ENCODE measurements around the gene CDX1.

The CDX1 gene

DNA sequence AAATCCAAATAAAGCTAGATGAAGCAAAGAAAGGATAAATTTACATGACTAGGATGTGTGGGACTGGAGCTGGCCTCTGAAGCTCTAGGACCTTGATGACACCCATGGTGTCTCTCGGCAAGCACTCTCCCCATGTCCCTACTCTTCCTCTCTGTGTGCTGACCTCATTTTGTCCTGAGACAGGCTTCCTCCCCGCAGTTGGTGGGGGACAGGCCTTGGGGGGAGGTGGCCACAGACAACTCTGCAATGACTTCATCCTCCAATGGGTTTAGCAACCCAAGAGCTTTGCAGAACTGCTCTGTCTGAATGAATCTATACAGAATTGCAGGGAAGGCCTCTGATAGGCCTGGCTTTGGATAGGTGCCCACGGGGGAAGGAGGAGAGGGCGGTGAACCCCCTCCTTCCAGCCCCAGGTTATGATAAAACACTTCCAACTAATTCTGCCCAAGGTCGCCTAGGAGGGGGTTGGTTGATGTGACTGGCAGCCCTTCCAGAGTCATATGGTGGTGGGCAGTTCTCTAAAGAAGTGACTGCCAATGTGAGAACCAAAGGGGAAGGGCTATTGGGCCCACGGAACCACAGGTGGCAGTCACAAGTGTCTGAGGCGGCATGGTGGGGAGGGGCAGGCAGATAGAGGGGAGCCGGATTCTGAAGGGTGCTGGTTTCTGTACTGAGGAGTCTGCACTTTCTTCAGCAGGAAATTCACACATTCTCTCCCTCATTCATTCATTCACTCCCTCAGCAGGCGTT is 29.3 kb downstream of the CDX1 start:
- DNase-seq, result no peak
- intact Hi-C loops (cut with DNase I), result no loop called here

DNA sequence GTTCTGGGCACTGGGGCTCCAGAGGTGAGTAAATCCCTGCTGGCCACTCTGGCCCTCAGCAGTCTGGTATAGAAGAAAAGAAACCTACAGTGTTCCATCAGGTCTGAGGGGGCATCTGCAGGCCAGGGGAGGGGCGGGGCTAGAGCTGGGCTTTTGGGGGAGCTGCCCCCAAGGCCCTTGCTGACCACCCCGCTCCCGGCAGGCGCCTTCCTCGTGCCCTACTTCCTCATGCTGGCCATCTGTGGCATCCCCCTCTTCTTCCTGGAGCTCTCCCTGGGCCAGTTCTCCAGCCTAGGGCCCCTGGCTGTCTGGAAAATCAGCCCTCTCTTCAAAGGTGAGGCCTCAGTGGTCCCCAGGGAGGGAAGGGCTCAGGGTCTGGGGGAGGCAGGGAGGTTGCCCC is 29.9 kb downstream of the CDX1 start:
- intact Hi-C loops (cut with DNase I), result no loop called here
- DNase-seq, result no peak

DNA sequence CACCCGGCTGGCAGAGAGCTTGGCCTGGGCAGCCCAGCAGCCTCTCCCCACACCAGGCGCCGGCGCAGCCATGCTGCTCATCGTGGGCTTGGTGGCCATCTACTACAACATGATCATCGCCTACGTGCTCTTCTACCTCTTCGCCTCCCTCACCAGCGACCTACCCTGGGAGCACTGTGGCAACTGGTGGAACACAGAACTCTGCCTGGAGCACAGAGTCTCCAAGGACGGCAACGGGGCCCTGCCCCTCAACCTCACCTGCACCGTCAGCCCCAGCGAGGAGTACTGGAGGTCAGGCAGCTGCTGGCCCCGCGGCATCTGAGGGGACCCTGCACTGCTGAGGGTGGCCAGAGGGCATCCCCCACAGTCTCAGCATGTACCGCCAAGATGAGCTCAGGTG is 30.4 kb downstream of the CDX1 start:
- DNase-seq, result no peak
- intact Hi-C loops (cut with DNase I), result no loop called here

DNA sequence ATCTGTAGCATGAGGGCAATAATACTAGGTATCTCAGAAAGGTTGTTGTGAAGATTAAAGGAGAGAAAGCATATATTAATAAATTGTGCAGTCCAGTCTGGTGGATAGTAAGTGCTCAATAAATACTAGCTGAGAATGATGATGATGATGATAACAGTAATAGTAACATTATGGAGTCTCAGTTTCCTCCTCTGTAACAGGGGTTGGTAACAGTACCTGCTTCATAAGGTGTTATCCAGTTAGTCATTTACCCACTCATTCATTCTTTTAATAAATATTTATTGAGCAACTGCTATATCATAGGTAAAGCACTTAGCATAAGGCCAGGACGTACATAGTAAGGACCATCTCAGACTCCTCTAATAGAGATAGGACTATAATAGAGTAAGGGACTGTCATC is 30.9 kb downstream of the CDX1 start:
- DNase-seq, result no peak
- intact Hi-C loops (cut with DNase I), result no loop called here

DNA sequence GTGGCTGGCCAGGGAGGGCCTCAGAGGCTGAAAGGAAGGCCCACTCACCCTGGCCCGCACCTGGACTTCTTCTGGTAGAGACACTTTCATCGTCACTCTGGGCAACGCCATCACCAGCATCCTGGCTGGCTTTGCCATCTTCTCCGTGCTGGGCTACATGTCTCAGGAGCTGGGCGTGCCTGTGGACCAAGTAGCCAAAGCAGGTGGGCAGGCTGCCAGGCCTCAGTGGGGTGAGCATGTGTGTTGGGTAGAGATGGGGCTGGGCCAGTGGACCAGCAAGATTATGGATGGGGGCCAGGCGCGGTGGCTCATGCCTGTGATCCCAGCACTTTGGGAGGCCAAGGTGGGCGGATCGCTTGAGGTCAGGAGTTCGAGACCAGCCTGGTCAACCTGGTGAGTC is 35.9 kb downstream of the CDX1 start:
- intact Hi-C loops (cut with DNase I), result no loop called here

DNA sequence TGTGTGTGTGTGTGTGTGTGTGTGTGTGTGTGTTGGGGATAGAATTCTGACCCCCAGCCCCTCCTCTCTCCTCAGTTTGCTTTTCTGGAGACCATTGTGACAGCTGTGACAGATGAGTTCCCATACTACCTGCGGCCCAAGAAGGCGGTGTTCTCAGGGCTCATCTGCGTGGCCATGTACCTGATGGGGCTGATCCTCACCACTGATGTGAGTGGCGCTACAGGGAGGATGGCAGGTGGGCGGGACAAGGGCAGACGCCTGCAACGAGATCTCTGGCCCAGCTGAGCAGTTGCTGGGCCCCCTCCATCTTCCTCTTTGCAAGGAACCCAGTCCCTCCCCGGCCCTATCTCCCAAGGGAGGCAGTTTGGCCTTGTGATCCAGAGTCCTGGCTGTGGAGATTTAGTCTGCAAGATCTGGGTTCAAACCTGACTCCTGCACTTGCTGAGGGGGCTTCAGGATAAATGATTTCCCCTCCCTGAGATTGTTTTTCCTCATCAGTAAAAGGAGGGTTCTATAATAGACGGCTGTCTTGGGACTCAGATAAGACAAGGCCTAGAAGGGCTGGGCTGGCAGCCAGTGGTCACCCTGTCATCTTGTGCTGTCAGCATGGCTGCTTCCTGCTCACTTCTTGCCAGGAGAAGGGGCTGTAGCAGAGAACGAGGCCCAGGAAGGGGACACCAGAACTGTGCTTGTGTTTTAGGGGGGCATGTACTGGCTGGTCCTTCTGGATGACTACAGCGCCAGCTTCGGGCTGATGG is 37.4 kb downstream of the CDX1 start:
- DNase-seq, result peak in 1 of 10 donors; percentile 58
- intact Hi-C loops (cut with DNase I), result no loop called here

More for the DNA sequence above, 35.9 kb downstream of the CDX1 start:
- peak in 1 of 10 donors; percentile 86 for DNase-seq

DNA sequence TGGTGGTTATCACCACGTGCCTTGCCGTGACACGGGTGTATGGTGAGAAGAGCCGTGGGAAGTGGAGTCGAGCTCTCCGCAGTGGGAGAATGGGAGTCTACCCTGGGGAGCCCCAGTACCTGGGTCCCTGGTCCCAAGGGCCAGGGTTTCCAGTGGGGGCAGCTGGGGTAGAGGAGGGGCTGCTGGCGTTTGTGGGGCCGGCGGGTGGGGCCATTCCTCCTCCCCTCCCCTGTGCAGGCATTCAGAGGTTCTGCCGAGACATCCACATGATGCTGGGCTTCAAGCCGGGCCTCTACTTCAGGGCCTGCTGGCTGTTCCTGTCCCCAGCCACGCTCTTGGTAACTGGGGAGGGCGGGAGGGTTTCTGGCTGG is 38.0 kb downstream of the CDX1 start:
- DNase-seq, result peak in 1 of 10 donors; percentile 53
- intact Hi-C loops (cut with DNase I), result no loop called here

DNA sequence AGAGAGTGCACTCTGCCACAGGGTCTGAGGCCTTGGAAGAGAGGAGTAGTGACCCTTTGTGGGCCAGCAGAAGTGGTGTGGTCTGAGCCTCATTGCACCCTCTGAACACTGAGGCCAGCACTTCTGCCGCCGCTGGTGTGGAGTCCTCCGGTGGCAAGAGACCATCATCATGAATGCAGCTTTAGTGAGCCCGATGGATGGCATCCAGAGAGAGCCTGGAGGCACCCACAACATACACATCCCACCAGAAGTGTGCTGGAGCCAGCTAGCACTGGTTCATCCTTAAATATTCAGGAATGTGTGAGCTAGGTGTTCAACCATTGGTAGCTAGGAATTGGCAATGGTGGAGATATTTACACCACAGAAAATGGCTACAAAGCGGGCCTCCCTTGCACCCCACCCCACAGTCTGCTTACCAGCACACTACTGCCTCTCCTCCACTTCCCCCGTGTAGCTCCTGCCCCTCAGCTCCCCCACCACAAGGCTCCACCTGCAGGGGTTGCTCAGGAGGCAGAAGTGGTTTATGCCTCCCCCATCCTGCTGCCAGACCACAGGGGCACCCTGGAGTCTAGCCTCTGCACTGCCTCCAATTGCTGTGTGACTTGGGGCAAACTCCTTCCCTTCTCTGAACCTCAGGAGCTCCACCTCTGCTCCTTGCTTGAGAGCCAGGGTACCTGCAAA is 39.7 kb downstream of the CDX1 start:
- peak in 1 of 10 donors; percentile 64 for DNase-seq
- intact Hi-C loops (cut with DNase I), result no loop called here

DNA sequence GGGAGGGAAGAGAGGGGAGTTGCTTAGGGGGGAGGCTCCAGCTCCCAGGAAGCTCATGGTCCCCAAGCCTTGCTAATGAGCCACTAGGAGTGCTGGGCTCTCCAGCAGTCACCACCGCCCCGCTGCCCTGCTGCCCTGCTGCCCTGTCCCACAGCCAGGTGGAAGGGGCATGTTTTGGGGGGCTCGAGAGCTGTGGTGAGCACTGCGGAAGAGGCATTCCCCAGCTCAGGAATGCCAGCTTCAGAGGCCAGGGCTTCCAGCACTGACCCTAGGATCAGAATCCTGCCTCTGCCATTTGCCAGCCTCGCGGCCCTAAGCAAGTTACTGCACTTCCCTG is 40.2 kb downstream of the CDX1 start:
- intact Hi-C loops (cut with DNase I), result no loop called here
- DNase-seq, result peak in 2 of 10 donors; percentile 39 to 44

DNA sequence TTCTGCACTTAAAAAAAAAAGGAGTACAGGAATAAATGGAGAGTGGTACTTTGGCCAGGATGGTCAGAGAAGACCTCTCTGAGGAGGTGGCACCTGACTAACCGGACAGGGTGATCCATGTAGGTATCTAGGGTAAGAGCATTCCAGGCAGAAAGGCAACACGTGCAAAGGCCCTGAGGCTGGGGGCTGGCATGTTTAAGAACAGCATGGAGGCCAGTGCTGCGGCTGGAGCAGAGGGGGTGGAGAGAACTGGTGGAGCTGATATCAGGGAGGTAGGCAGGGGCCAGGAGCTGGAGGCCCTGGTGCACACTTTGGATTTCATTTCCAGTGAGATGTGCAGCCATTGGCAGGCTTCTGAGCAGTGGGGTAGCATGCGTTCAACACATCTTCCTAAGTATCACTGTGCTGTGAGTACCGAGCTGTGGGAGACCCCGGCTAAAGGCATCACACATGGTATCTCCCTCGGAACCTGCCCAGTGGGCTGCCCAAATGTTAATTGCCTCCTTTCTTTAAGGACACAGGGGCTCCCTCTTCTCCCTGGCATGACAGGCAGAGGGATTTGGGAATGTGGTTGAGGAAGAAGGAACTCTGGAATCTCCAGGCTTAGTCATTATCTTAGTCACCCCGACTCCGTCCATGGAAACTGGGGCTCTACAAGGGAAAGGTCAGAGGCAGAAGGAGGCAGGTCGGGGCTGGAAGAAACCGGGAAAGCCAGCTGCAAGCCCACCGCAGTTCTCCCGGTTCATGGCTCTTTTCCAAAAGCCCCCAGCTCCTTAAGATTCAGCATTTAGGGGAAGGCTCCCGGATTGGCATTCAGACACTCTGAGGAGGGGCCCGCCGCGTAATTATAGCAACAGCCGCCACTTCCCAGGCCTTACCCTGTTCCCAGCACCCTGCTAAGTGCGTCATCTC is 41.9 kb downstream of the CDX1 start:
- DNase-seq, result peak in 2 of 10 donors; percentile 39 to 48
- intact Hi-C loops (cut with DNase I), result no loop called here

DNA sequence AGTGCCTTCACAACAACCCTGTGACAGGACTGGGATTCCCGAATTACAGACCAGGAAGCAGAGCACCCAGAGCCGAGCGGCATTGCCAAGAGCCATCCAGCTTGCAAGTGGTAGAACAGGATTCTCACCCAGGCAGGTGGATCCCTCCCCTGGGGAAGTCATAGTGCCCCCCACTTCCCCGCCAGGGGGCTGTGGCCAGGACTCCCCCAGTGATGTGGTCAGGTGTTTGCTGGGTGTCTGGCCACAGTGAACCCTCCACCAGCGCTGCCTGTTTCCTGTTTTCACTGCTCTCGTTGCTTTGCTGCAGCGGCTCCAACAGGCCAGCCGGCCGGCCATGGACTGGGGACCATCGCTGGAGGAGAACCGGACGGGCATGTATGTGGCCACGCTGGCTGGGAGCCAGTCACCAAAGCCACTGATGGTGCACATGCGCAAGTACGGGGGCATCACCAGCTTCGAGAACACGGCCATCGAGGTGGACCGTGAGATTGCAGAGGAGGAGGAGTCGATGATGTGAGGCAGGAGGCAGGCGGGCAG is 42.6 kb downstream of the CDX1 start:
- intact Hi-C loops (cut with DNase I), result no loop called here
- DNase-seq, result peak in 4 of 10 donors; percentile 16 to 84 (median 76)

DNA sequence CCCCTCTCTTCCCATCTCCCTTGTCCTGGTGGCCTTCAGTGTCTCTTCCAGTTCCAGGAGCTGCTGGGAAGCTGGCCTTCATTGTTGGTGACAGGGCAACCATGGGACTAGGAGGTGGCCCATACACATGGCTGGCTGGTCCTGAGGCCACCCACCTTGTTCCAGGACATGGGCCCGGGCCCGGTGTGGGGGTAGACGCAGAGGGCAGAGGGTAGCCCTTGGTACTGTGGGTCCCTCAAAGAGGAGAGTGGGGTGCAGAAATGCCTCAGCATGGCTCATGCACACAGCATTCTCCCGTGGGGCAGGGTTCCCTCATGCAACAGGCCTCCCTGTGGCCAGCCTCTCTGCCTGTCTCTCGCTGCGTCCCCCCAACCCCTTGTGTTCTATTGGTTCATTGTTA is 44.1 kb downstream of the CDX1 start:
- intact Hi-C loops (cut with DNase I), result loop anchor here (10.0 kb wide), 1 partner anchor 376 kb away; no protein-coding TSS in a partner anchor
- peak in 2 of 10 donors; percentile 54 to 70 for DNase-seq

DNA sequence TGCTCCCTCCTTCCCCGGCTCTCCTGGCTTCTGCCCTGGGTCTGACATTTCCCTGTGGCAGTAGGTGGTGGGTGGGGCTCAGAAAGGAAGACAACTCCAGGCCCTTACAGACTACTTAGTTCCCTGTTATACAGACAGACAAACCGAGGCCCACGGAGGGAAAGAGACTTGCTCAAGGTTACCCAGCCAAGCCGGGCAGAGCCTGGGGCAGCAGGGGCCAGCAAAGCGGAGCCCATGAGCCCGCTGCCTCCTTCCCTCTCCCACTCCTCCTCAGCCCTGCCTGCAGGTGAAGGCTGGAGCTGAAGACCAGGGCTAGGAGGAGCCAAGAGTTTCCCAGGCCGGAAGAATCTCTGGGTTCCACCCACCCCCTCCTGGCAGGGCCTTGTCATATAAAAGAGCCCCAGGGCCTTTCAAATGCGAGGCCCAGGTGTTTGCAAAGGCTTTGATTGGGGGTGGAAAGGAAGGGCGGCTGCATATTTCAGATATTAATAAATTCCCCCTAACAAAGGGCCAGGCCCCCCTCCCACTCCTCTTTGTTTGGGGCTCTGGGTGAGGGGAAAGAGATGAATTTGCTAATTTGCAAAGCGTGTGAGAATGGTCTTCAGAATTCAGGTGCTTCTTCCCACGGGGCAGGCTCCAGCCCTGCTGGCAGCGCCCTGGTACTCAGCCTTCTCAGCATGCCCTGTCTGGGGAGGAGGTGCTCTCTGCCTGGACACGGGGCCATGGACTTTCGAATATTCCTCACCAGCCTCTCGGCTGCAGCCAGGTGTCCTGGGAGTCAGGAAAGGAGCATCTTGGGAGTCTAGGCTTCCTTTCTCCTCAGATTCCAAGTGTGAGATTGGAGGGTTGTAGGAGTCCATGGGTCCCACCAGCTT is 44.8 kb downstream of the CDX1 start:
- peak in 3 of 10 donors; percentile 32 to 67 (median 55) for DNase-seq
- intact Hi-C loops (cut with DNase I), result loop anchor here (10.0 kb wide), 1 partner anchor 377 kb away; no protein-coding TSS in a partner anchor

DNA sequence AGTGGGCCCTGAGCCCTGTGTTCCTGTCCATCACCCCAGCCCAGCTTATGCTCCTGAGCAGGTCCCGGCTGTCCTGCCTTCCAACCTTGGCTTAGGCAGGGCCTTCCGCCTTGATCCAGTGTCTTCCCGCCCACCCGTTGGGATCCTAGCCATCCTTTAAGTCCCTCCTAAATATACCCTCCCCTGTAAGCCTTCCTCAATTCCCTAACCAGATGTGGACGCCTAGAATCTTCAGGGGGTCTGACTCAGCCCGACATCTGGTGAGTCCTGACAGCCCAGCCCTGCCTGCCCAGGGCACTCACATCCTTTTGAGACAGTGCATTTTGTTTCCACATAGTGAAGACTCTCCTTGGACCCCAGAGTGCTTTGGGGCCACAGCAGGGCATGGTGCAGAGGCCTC is 47.0 kb downstream of the CDX1 start:
- intact Hi-C loops (cut with DNase I), result loop anchor here (10.0 kb wide), 1 partner anchor 379 kb away; no protein-coding TSS in a partner anchor
- no peak for DNase-seq

DNA sequence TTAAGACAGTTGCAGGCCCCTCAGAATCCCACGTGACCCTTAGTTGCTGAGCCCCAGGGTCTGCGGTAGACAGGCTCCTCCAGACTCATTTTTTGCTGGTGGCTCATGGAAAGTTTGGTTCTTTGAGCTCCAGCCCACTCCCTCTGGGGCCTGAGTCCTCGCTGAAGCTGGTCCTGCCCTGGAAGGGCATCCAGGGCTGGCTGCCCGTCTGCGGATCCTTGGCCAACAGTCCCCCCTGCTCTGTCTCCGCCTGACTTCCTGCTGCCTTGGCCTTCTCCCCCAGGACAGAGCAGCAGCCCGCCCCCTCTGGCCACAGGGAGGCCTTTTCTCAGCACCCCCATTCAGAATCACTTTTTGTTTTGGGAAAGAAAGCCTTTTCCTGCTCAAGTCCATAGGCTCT is 47.7 kb downstream of the CDX1 start:
- intact Hi-C loops (cut with DNase I), result loop anchor here (10.0 kb wide), 1 partner anchor 379 kb away; no protein-coding TSS in a partner anchor
- DNase-seq, result peak in 1 of 10 donors; percentile 50

DNA sequence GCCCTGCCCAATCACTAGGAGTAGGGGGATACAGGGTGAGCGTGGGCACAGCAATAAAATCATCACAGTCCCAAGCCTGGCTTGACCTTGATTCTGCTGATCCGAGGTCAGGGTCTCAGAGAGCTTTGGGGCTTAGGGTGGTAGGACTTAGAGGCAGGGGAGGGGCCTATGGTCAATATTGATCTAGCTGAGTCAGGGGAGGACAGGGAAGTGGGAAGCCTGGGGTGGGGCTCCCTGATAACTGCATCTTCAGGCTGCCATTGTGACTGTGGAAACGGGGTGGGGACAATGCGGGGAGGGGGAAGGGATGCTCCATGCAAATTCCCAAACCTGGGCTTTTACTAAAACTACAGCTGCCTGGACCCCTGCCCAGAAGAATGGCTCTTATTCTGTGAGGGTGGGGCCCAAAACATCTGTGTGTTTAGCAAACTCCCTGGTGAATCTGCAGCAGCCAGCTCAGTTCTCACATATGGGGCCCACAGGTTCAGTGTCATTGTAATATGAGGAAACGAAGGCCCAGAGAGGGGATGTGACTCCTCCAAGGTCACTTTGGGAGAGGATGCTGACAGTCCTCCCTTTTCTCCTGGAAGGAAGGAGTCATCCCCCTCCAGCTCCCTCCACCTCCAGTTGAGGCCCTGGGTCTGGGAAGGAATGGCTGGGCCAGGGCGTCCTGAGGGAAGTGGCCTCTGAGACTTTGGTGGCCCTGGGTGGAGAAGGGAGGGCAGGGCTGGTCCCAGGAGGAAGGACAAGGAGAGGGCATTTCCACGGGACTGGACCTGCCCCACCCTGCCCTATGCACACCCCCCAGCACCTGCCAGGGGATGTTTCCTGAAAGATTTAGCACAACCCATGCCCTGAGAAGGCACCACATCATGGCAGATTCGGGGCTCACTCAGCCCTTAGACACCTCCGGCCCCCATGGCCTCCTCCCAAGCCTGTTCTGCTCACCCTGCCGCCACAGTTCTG is 49.7 kb downstream of the CDX1 start:
- intact Hi-C loops (cut with DNase I), result loop anchor here (10.0 kb wide), 1 partner anchor 381 kb away; no protein-coding TSS in a partner anchor

DNA sequence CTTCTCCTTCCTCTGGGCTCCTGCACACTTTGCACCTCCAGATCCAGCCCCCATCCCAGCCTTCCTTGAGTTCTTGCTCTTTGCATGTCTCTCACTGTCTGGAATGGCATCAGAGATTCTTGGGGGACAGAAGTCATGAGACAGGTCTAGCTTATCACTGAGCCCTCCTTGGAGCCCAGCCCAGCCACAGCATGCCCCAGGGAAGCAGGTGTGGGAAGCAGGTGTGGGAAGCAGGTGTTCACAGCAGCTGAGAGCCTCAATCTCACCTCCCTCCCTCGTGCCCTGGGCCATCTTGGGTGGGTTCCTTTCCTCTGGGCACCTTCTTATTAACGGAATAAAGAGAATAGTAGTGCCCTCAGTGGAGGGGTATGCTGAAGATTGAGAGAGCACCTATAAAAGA is 50.5 kb downstream of the CDX1 start:
- intact Hi-C loops (cut with DNase I), result loop anchor here (1.0 to 10.0 kb wide), 2 partner anchors 56 to 382 kb away; no protein-coding TSS in a partner anchor
- DNase-seq, result peak in 2 of 10 donors; percentile 37 to 41

More for the DNA sequence above, 49.7 kb downstream of the CDX1 start:
- peak in 1 of 10 donors; percentile 70 for DNase-seq

Data from posterior cingulate gyrus (tissue), 11 donors.